HCT116 (cell line): ENCODE measurements around the gene MTURN. TPM values are rescaled to one million over a fixed set of nuclear protein-coding genes. Genes with fewer than 3 reads are reported as not detected.

Source experiments
- ATAC-seq: fragments of 200-7000 bp; cut with Tn5 transposase; 2 replicates; pipeline ENCODE4 v1.9.1; 2020; ENCODE audit warnings: mild to moderate bottlenecking, moderate library complexity
- BruUV-seq: library from RNA; stranded (reverse); fragments of 400-500 nt; replicated peaks from 2 replicates; lab custom pipeline; 2021; lab: Mats Ljungman, UMichigan
- CTCF ChIA-PET: fragments of 300-600 bp; sonication (Branson Sonifier 250); formaldehyde crosslinking; loops from one replicate; lab custom pipeline; 2021; ENCODE audit warnings: antibody characterized with exemption; lab: Charles Lee
- POLR2A ChIA-PET: fragments of 300-600, 350-600 bp; sonication (Branson Sonifier 250); formaldehyde crosslinking; loops from one replicate; lab custom pipeline; 2021; ENCODE audit warnings: antibody characterized with exemption; lab: Charles Lee
- RAD21 ChIA-PET, 2 experiments: fragments of 300-600 bp; sonication (Branson Sonifier 250); formaldehyde crosslinking; loops; one replicate each; lab custom pipeline; 2023; ENCODE audit warnings: low total read pairs in 2 of 2; ENCODE audit not compliant: uncharacterized antibody in 2 of 2, unreplicated experiment in 2 of 2, low non-redundant PET in 1 of 2; lab: Charles Lee
- DNase-seq: peaks from one replicate; pipeline ENCODE4 v3.0.0-alpha.2; 2010; ENCODE audit warnings: low read depth, low spot score
- H2AFZ ChIP-seq: fragments of 200-600 bp; shearing (Covaris generic), sonication (generic); 2 replicates; pipeline ENCODE4 v1.6.1; 2017; ENCODE audit warnings: low read depth, mixed run types, mixed read lengths, antibody characterized with exemption, low read length; ENCODE audit not compliant: poor library complexity, severe bottlenecking
- H3K27ac ChIP-seq: 2 replicates; pipeline ENCODE4 v1.5.1; 2012; ENCODE audit warnings: low read depth, low read length
- H3K27me3 ChIP-seq: fragments of 200-600 bp; sonication (generic); 2 replicates; pipeline ENCODE4 v1.6.1; 2016; ENCODE audit warnings: mixed run types, low read length, mixed read lengths; ENCODE audit not compliant: insufficient read depth
- H3K36me3 ChIP-seq, 2 experiments: fragments of 200-500 bp in 1 of 2; fragments of 200-600 bp in 1 of 2; sonication (Bioruptor generic) in 1 of 2; sonication (generic) in 1 of 2; 2 replicates each; pipeline versions ENCODE4 v1.5.1 to v1.6.1; 2014 to 2016; ENCODE audit warnings: low read length in 2 of 2, inconsistent platforms in 1 of 2, mixed read lengths in 1 of 2, mixed run types in 1 of 2; ENCODE audit not compliant: insufficient read depth in 2 of 2, control insufficient read depth in 1 of 2
- H3K4me1 ChIP-seq, 2 experiments: fragments of 200-600 bp in 1 of 2; sonication (generic) in 1 of 2; 2 replicates each; pipeline versions ENCODE4 v1.5.1 to v1.6.1; 2012 to 2017; ENCODE audit warnings: low read length in 2 of 2, inconsistent platforms in 1 of 2, mild to moderate bottlenecking in 1 of 2, mixed read lengths in 1 of 2, mixed run types in 1 of 2, moderate library complexity in 1 of 2; ENCODE audit not compliant: insufficient read depth in 2 of 2, control insufficient read depth in 1 of 2
- H3K4me2 ChIP-seq: fragments of 200-600 bp; sonication (generic); 2 replicates; pipeline ENCODE4 v1.6.1; 2017; ENCODE audit warnings: mixed run types, low read length, mixed read lengths
- H3K4me3 ChIP-seq, 2 experiments: fragments of 200-600 bp in 1 of 2; sonication (generic) in 1 of 2; replicated peaks in 1 of 2; 2 replicates each; pipeline ENCODE4 v1.5.1; 2011 to 2016; ENCODE audit warnings: low read length in 2 of 2, control low read depth in 1 of 2, low read depth in 1 of 2, mild to moderate bottlenecking in 1 of 2, mixed read lengths in 1 of 2, mixed run types in 1 of 2
- H3K79me2 ChIP-seq: fragments of 200-600 bp; sonication (generic); 2 replicates; pipeline ENCODE4 v1.6.1; 2017; ENCODE audit warnings: mild to moderate bottlenecking, mixed run types, low read length, moderate library complexity, mixed read lengths; ENCODE audit not compliant: insufficient read depth
- H3K9ac ChIP-seq: fragments of 200-600 bp; sonication (generic); 2 replicates; pipeline ENCODE4 v1.6.1; 2016; ENCODE audit warnings: low read length, mixed read lengths
- H3K9me2 ChIP-seq: fragments of 200-600 bp; sonication (generic), shearing (Covaris generic); 2 replicates; pipeline ENCODE4 v1.6.1; 2017; ENCODE audit warnings: mixed run types, mild to moderate bottlenecking, moderate library complexity; ENCODE audit not compliant: insufficient read depth
- H3K9me3 ChIP-seq, 2 experiments: fragments of 200-500 bp in 1 of 2; fragments of 200-600 bp in 1 of 2; sonication (Bioruptor generic) in 1 of 2; sonication (generic) in 1 of 2; 2 replicates each; pipeline ENCODE4 v1.6.1; 2014 to 2017; ENCODE audit warnings: low read length in 2 of 2, mixed read lengths in 2 of 2, inconsistent platforms in 1 of 2, low read depth in 1 of 2, mild to moderate bottlenecking in 1 of 2, mixed run types in 1 of 2, moderate library complexity in 1 of 2; ENCODE audit not compliant: control insufficient read depth in 1 of 2, insufficient read depth in 1 of 2
- H4K20me1 ChIP-seq: fragments of 200-600 bp; sonication (generic), shearing (Covaris generic); 2 replicates; pipeline ENCODE4 v1.6.1; 2017; ENCODE audit warnings: mixed run types, mild to moderate bottlenecking, moderate library complexity; ENCODE audit not compliant: insufficient read depth
- CEBPB ChIP-seq: IDR thresholded peaks from 2 replicates; pipeline ENCODE4 v1.6.1; 2012; ENCODE audit warnings: low read depth
- ELF1 ChIP-seq: IDR thresholded peaks from 2 replicates; pipeline ENCODE4 v1.6.1; 2012; ENCODE audit warnings: low read depth, borderline replicate concordance
- EZH2 ChIP-seq: fragments of 200-600 bp; sonication (generic); IDR thresholded peaks from 2 replicates; pipeline ENCODE4 v1.6.1; 2017; ENCODE audit warnings: antibody characterized with exemption, mixed run types
- EZH2phosphoT487 ChIP-seq: fragments of 200-600 bp; IDR thresholded peaks from 2 replicates; pipeline ENCODE4 v1.6.1; 2018; ENCODE audit warnings: antibody characterized with exemption, borderline replicate concordance
- FOSL1 ChIP-seq: IDR thresholded peaks from 2 replicates; pipeline ENCODE4 v1.6.1; 2012; ENCODE audit warnings: low read depth
- POLR2AphosphoS5 ChIP-seq: IDR thresholded peaks from 2 replicates; pipeline ENCODE4 v1.6.1; 2011; ENCODE audit warnings: mild to moderate bottlenecking, low read depth, low read length, moderate library complexity
- RAD21 ChIP-seq: IDR thresholded peaks from 2 replicates; pipeline ENCODE4 v1.6.1; 2012; ENCODE audit warnings: low read depth, mild to moderate bottlenecking
- SIN3A ChIP-seq: IDR thresholded peaks from 2 replicates; pipeline ENCODE4 v1.6.1; 2012; ENCODE audit warnings: low read depth
- SP1 ChIP-seq: IDR thresholded peaks from 2 replicates; pipeline ENCODE4 v1.6.1; 2012; ENCODE audit warnings: low read depth
- TCF7L2 ChIP-seq: IDR thresholded peaks from 2 replicates; pipeline ENCODE4 v1.7.0; 2011; ENCODE audit warnings: borderline replicate concordance, inconsistent platforms; ENCODE audit not compliant: insufficient read depth, insufficient read length; ENCODE audit errors: extremely low read depth
- YY1 ChIP-seq: IDR thresholded peaks from 2 replicates; pipeline ENCODE4 v1.6.1; 2011; ENCODE audit warnings: low read length, low read depth, moderate library complexity, mild to moderate bottlenecking; ENCODE audit not compliant: insufficient replicate concordance; ENCODE audit errors: extremely low read depth
- intact Hi-C: fragments of 100-400 bp; cut with micrococcal nuclease; formaldehyde crosslinking; loops from 2 replicates; pipeline ENCODE4 v1.10.0; 2022
- total RNA-seq: library from RNA; stranded (reverse); gene quantifications from one replicate; pipeline ENCODE4 v1.2.1, GENCODE V29; 2021; ENCODE audit not compliant: unreplicated experiment
- TF ChIP-seq, protein P1 (sequence below), 3 experiments: fragments of 200-600 bp in 1 of 3; sonication (generic) in 1 of 3; IDR thresholded peaks in 2 of 3; conservative IDR thresholded peaks in 1 of 3; 2 replicates each; pipeline ENCODE4 v1.5.1; 2012 to 2017; ENCODE audit warnings: low read depth in 2 of 3, low read length in 2 of 3, antibody characterized with exemption in 1 of 3, borderline replicate concordance in 1 of 3, control low read depth in 1 of 3, mild to moderate bottlenecking in 1 of 3, mixed read lengths in 1 of 3, mixed run types in 1 of 3, moderate library complexity in 1 of 3; ENCODE audit not compliant: insufficient read depth in 1 of 3
- TF ChIP-seq, protein P2 (sequence below): IDR thresholded peaks from 2 replicates; pipeline ENCODE4 v1.6.1; 2012; ENCODE audit warnings: low read depth

Gene MTURN
- total RNA-seq, 1 experiment from 2014 or later, result 7.5 TPM

DNA sequence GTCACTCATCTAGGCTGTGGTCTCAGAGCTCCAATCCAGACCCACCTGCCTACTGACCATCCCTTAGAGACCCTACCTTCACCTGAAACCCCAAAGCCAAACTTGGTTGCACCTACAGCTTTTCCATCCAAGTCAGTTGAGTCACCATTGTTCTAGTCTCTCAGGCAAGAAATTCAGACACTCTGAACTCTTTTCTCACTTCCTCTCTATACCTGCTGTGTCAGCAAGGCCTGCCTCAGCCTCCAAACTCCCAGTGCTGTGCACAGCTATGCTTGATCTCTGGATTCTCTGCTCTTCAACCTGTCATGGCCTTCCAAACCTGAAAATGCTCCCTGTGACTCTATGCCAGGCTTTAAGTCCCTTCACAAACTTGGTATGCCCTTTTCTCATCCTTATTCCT lies 47.4 kb upstream of the MTURN start:
- Histone ChIP-seq H4K20me1 (no peaks in the 10 kb centered on the region), H2AFZ (no peak overlapping the region), H3K79me2 (no peaks in the 10 kb centered on the region), H3K9me3 (no peaks in the 10 kb centered on the region), H3K4me2 (no peak overlapping the region), H3K27me3 (no peaks in the 10 kb centered on the region), H3K36me3 (no peaks in the 10 kb centered on the region), H3K4me3 (no peak overlapping the region), H3K4me1 (peaks cover 0 to 5% of the 10 kb centered on the region in 2 experiments; a peak in 1 of 4 replicates), H3K9ac (no peak overlapping the region), H3K27ac (no peak overlapping the region), H3K9me2 (no peaks in the 10 kb centered on the region)
- ATAC-seq (no peak), DNase-seq (no peak)
- POLR2A ChIA-PET, result no interaction called here
- RAD21 ChIA-PET, result no interaction called here
- TF ChIP-seq POLR2AphosphoS5 (no peak), EZH2phosphoT487 (no peak), YY1 (no peak), SIN3A (no peak), TCF7L2 (no peak), EZH2 (no peak), FOSL1 (no peak), CEBPB (no peak), RAD21 (no peak), ELF1 (no peak), SP1 (no peak)
- TF ChIP-seq, protein P1, sequence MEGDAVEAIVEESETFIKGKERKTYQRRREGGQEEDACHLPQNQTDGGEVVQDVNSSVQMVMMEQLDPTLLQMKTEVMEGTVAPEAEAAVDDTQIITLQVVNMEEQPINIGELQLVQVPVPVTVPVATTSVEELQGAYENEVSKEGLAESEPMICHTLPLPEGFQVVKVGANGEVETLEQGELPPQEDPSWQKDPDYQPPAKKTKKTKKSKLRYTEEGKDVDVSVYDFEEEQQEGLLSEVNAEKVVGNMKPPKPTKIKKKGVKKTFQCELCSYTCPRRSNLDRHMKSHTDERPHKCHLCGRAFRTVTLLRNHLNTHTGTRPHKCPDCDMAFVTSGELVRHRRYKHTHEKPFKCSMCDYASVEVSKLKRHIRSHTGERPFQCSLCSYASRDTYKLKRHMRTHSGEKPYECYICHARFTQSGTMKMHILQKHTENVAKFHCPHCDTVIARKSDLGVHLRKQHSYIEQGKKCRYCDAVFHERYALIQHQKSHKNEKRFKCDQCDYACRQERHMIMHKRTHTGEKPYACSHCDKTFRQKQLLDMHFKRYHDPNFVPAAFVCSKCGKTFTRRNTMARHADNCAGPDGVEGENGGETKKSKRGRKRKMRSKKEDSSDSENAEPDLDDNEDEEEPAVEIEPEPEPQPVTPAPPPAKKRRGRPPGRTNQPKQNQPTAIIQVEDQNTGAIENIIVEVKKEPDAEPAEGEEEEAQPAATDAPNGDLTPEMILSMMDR (IDR thresholded peaks at IDR 0.05 in 2 of 3, conservative IDR thresholded peaks at IDR 0.05 in 1 of 3; ENCODE audit: borderline replicate concordance in 1 of 3, insufficient read depth in 1 of 3, low read depth in 2 of 3, low read length in 2 of 3), result no peak
- TF ChIP-seq, protein P2, sequence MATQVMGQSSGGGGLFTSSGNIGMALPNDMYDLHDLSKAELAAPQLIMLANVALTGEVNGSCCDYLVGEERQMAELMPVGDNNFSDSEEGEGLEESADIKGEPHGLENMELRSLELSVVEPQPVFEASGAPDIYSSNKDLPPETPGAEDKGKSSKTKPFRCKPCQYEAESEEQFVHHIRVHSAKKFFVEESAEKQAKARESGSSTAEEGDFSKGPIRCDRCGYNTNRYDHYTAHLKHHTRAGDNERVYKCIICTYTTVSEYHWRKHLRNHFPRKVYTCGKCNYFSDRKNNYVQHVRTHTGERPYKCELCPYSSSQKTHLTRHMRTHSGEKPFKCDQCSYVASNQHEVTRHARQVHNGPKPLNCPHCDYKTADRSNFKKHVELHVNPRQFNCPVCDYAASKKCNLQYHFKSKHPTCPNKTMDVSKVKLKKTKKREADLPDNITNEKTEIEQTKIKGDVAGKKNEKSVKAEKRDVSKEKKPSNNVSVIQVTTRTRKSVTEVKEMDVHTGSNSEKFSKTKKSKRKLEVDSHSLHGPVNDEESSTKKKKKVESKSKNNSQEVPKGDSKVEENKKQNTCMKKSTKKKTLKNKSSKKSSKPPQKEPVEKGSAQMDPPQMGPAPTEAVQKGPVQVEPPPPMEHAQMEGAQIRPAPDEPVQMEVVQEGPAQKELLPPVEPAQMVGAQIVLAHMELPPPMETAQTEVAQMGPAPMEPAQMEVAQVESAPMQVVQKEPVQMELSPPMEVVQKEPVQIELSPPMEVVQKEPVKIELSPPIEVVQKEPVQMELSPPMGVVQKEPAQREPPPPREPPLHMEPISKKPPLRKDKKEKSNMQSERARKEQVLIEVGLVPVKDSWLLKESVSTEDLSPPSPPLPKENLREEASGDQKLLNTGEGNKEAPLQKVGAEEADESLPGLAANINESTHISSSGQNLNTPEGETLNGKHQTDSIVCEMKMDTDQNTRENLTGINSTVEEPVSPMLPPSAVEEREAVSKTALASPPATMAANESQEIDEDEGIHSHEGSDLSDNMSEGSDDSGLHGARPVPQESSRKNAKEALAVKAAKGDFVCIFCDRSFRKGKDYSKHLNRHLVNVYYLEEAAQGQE, result no peak
- intact Hi-C loops, result no loop called here
- CTCF ChIA-PET, result no interaction called here
- no TSS peak for BruUV-seq
